Activated T-cell treated with anti-CD3 and anti-CD28 coated beads, Interleukin-2, amount 50 U/mL, for 1 hour (primary cell): ENCODE results near the gene POLR2J2.
"Not testable (repeated sequence)": the region's sequence is repeated elsewhere in the genome, so short reads cannot be mapped to it uniquely, and the experiment has no call there.

Source experiments
- DNase-seq: peaks from one replicate; pipeline ENCODE4 v3.0.0-alpha.2; 2020

POLR2J2 gene

GRCh38 chr7:102667523-102667922 is 3.9 kb downstream of the POLR2J2 start:
- not testable (repeated sequence) for DNase-seq

DNA sequence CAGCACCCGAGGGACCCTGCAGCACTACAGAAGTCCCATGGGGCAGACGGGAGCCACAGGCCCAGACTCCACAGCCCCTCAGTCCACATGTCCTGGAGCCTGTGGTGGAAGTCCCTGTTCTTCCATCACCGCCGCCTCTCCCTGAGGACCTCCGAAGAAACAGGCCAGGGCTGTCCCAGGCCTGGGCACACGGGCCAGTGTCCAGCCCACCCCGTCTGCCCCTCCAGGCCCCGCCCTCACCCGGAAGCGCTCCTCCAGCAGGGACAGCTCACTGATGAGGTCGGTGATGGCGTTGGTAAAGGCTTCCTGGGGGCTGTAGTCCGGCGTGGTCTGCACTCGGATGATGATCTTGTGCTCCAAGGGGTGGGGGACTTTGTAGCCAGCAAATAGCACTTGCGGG is 4.6 kb downstream of the POLR2J2 start:
- not testable (repeated sequence) for DNase-seq

GRCh38 chr7:102664765-102665164 is 6.7 kb downstream of the POLR2J2 start:
- DNase-seq, result not testable (repeated sequence)

DNA sequence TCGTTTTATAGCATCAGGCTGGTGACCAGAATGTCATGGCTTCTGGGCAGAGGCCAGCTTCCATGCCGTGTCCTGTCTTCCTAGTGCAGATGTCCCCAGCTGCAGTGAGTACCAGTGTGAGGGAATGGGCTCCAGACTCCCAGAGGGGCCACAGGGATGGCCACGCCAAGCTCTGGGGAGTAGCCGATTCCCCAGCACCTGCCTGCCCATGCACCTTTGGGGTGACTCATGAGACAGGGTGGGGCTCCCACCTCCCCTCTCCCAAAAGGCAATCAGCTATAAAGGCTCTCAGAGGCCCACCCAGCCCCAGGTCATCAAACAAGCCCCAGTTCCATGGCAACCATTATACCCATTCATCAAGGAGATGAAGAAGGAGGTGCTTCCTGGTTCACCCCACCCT is 21.5 kb downstream of the POLR2J2 start, which contains the start of gene SPDYE2B:
Gene SPDYE2B (plus strand): TSS at position 396 of the 400 bp plus-strand sequence. CDS start 2,030 bp downstream, outside the sequence.
- not testable (repeated sequence) for DNase-seq

- not testable (repeated sequence) for DNase-seq
These were observed 23.6 kb downstream of the POLR2J2 start for GRCh38 chr7:102647813-102648212.

DNA sequence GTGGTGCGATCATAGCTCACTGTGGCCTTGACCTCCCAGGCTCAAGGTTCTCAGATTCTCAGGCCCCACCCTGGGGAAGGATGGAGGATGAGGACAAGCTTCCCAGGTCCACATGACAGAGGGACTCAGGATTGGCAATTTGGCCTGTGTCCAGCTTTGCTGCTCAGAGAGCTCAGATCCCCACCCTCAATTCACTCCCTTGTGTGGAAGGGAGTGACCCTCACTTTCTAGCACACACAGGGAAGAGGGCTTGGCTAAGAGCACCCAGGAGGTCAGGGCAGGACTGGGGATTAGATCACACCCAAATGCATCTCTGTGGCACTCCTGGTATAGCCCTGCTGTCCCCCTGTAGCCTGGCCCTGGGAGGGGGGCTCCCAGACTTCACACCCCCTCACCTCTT is 28.1 kb downstream of the POLR2J2 start:
- not testable (repeated sequence) for DNase-seq

GRCh38 chr7:102642691-102643090 is 28.8 kb downstream of the POLR2J2 start, which contains the start of gene UPK3BL1:
Gene UPK3BL1 (minus strand): TSS chr7:102642791. CDS start chr7:102642741, 50 bp downstream.
- DNase-seq, result not testable (repeated sequence)

GRCh38 chr7:102638848-102639247 is 32.6 kb downstream of the POLR2J2 start:
- not testable (repeated sequence) for DNase-seq

DNA sequence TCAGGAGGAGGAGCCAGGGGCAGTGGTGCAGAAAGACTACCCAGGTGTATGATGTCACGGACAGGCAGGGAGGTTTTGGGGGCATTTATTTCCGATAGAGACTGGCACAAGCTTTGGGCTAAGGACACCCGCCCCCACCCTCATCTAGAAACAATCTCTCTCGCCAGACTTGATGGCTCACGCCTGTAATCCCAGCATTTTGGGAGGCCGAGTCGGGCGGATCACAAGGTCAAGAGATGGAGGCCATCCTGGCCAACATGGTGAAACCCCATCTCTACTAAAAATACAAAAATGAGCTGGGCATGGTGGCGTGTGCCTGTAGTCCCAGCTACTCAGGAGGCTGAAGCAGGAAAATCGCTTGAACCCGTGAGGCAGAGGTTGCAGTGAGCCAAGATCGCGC is 34.5 kb downstream of the POLR2J2 start:
- DNase-seq, result not testable (repeated sequence)

- not testable (repeated sequence) for DNase-seq
These were observed 36.1 kb downstream of the POLR2J2 start for GRCh38 chr7:102635354-102635753.

- DNase-seq, result not testable (repeated sequence)
These were observed 37.2 kb downstream of the POLR2J2 start for GRCh38 chr7:102634299-102634698.

DNA sequence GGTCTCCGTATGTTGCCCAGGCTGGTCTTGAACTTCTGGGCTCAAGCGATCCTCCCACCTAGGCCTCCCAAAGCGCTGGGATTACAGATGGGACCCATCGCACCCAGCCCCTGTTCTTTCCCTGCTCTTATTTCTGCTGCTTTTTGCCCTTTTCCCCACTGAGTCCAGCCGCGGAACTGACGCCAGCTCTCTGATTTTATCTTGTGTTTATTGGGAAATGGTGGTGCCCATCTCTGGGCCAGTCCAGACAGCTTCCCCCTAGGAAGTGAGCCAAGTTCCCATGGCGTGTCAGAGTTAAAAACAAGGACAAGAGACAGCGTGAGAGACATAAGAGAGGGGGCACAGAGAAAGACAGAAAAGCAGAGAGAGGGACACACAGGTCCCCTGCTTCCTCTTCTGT is 40.8 kb downstream of the POLR2J2 start:
- not testable (repeated sequence) for DNase-seq

DNA sequence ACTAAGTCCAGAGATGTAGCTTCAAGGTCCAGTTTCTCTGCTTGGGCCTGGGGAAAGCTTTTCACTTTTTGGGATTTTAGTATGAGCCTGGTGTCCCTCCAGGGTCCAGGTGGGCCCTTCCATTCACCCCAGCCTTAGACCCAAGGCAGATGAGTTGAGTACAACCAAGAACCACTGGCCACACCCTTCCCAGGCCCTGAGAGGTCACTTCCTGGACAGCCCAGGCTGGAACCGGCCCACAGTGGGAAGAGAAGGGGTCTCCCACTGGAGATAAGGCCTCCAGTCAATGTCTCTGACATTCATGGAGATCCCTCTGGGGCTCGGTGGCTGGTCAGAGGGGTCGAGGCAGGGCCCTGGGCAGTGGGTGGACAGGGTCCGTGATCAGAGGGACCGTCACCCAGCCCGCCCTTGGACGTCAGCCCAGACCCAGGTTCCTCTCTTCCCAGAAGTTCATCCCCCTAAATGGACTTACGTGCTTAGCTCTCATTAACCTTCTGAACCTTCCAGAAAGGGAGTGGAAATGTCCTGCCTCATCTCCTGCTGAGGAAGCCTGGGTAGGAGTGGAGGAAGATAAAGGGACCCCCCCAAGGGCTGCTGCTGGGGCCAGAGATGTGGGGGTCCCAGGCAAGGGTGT is 44.1 kb downstream of the POLR2J2 start:
- not testable (repeated sequence) for DNase-seq

GRCh38 chr7:102618122-102618521 is 53.3 kb downstream of the POLR2J2 start:
- not testable (repeated sequence) for DNase-seq

GRCh38 chr7:102616507-102617125 is 54.8 kb downstream of the POLR2J2 start, which contains the start of gene RASA4:
Gene RASA4 (minus strand): TSS chr7:102616756. CDS start chr7:102616689, 67 bp downstream.
- peak; percentile 58 for DNase-seq
